Neural progenitor cell (in vitro differentiated cells): Measurements from ENCODE around the gene GLIPR1L1. TPM values are rescaled to one million over a fixed set of nuclear protein-coding genes. Genes with fewer than 3 reads are reported as not detected.

Experiments used
- DNase-seq: peaks from one replicate; pipeline ENCODE4 v3.0.0-alpha.2; 2016; ENCODE audit warnings: low spot score
- H2AFZ ChIP-seq: fragments of 200-600 bp; sonication (generic); replicated peaks from 2 replicates; pipeline ENCODE4 v1.6.1; 2016; ENCODE audit warnings: antibody characterized with exemption
- H3F3A ChIP-seq: fragments of 200-600 bp; sonication (generic); 2 replicates; pipeline ENCODE4 v1.6.1; 2016; ENCODE audit warnings: antibody characterized with exemption, low read depth
- H3K27ac ChIP-seq: fragments of 200-600 bp; sonication (generic); 2 replicates; pipeline ENCODE4 v1.5.1; 2016; ENCODE audit warnings: mild to moderate bottlenecking
- H3K27me3 ChIP-seq: fragments of 200-600 bp; sonication (generic); 2 replicates; pipeline ENCODE4 v1.6.1; 2016; ENCODE audit warnings: mild to moderate bottlenecking, moderate library complexity
- H3K36me3 ChIP-seq: fragments of 200-600 bp; sonication (generic); 2 replicates; pipeline ENCODE4 v1.5.1; 2016
- H3K4me1 ChIP-seq: fragments of 200-600 bp; sonication (generic); 2 replicates; pipeline ENCODE4 v1.6.1; 2016; ENCODE audit warnings: mixed run types
- H3K4me2 ChIP-seq: fragments of 200-600 bp; sonication (generic); 2 replicates; pipeline ENCODE4 v1.6.1; 2016
- H3K4me3 ChIP-seq: fragments of 200-600 bp; sonication (generic); 2 replicates; pipeline ENCODE4 v1.5.1; 2016
- H3K79me2 ChIP-seq: fragments of 200-600 bp; sonication (generic); 2 replicates; pipeline ENCODE4 v1.6.1; 2016; ENCODE audit warnings: low read depth
- H3K9ac ChIP-seq: fragments of 200-600 bp; sonication (generic); 2 replicates; pipeline ENCODE4 v1.6.1; 2016
- H3K9me3 ChIP-seq: fragments of 200-600 bp; sonication (generic); 2 replicates; pipeline ENCODE4 v1.5.1; 2016; ENCODE audit warnings: low read depth
- H4K20me1 ChIP-seq: fragments of 200-600 bp; sonication (generic); 2 replicates; pipeline ENCODE4 v1.6.1; 2016; ENCODE audit warnings: low read depth
- H3K27ac Mint-ChIP-seq: 3 replicates; pipeline ENCODE4 v1.8.0; 2021; ENCODE audit warnings: mixed read lengths
- H3K27me3 Mint-ChIP-seq: 2 replicates; pipeline ENCODE4 v1.8.0; 2022; ENCODE audit warnings: low read depth, mild to moderate bottlenecking, inconsistent platforms, moderate library complexity, mixed read lengths; ENCODE audit not compliant: insufficient read depth
- H3K36me3 Mint-ChIP-seq: 3 replicates; pipeline ENCODE4 v1.8.0; 2021; ENCODE audit warnings: mixed read lengths
- H3K4me1 Mint-ChIP-seq: 3 replicates; pipeline ENCODE4 v1.8.0; 2021; ENCODE audit warnings: mixed read lengths
- H3K4me3 Mint-ChIP-seq: 3 replicates; pipeline ENCODE4 v1.8.0; 2021; ENCODE audit warnings: mild to moderate bottlenecking, moderate library complexity, mixed read lengths
- H3K9me3 Mint-ChIP-seq: 3 replicates; pipeline ENCODE4 v1.8.0; 2020; ENCODE audit warnings: mixed read lengths
- CTCF ChIP-seq: fragments of 200-600 bp; sonication (generic); IDR thresholded peaks from 2 replicates; pipeline ENCODE4 v1.5.1; 2017; ENCODE audit warnings: antibody characterized with exemption, mild to moderate bottlenecking
- EZH2 ChIP-seq: fragments of 200-600 bp; sonication (generic); IDR thresholded peaks from 2 replicates; pipeline ENCODE4 v1.6.1; 2017; ENCODE audit warnings: antibody characterized with exemption, mild to moderate bottlenecking, moderate library complexity
- EZH2phosphoT487 ChIP-seq: fragments of 200-600 bp; sonication (generic); IDR thresholded peaks from 2 replicates; pipeline ENCODE4 v1.6.1; 2017; ENCODE audit warnings: antibody characterized with exemption
- total RNA-seq: library from RNA; depleted of rRNA; stranded (reverse); fragments of >200 nt; gene quantifications from 2 replicates; pipeline ENCODE4 v1.2.3, GENCODE V29; 2015; ENCODE audit warnings: low replicate concordance

Gene GLIPR1L1
- total RNA-seq, 1 donor from 2014 or later, result not detected

GRCh38 chr12:75291014-75291413 is 43.5 kb upstream of the GLIPR1L1 start:
- Mint-ChIP-seq H3K4me1 (no peaks in the 10 kb centered on the region), H3K27me3 (no peaks in the 10 kb centered on the region), H3K36me3 (no peaks in the 10 kb centered on the region), H3K9me3 (no peaks in the 10 kb centered on the region), H3K4me3 (no peak overlapping the region), H3K27ac (no peak overlapping the region)
- no peak for DNase-seq
- H3K27ac ChIP-seq, result no peak overlapping the region
- TF ChIP-seq EZH2 (no peak), CTCF (no peak), EZH2phosphoT487 (no peak)
- H3F3A ChIP-seq, result no peaks in the 10 kb centered on the region
- H3K27me3 ChIP-seq, result no peaks in the 10 kb centered on the region
- no peak overlapping the region for H3K4me3 ChIP-seq
- no peak overlapping the region for H3K4me2 ChIP-seq
- H3K79me2 ChIP-seq, result no peaks in the 10 kb centered on the region
- no peak overlapping the region for H3K9ac ChIP-seq
- H4K20me1 ChIP-seq, result no peaks in the 10 kb centered on the region
- no peaks in the 10 kb centered on the region for H3K9me3 ChIP-seq
- H2AFZ ChIP-seq, result no peak overlapping the region
- no peaks in the 10 kb centered on the region for H3K4me1 ChIP-seq
- no peaks in the 10 kb centered on the region for H3K36me3 ChIP-seq

GRCh38 chr12:75294336-75294735 is 40.1 kb upstream of the GLIPR1L1 start:
- Mint-ChIP-seq H3K36me3 (no peaks in the 10 kb centered on the region), H3K27ac (no peak overlapping the region), H3K4me3 (no peak overlapping the region), H3K4me1 (no peaks in the 10 kb centered on the region), H3K9me3 (no peaks in the 10 kb centered on the region), H3K27me3 (no peaks in the 10 kb centered on the region)
- Histone ChIP-seq H2AFZ (no peak overlapping the region), H3K4me3 (no peak overlapping the region), H3K9ac (no peak overlapping the region), H3K9me3 (no peaks in the 10 kb centered on the region), H3K27ac (no peak overlapping the region), H3K4me1 (no peaks in the 10 kb centered on the region), H3F3A (no peaks in the 10 kb centered on the region), H3K36me3 (no peaks in the 10 kb centered on the region), H3K79me2 (no peaks in the 10 kb centered on the region), H3K4me2 (no peak overlapping the region), H4K20me1 (no peaks in the 10 kb centered on the region), H3K27me3 (no peaks in the 10 kb centered on the region)
- TF ChIP-seq CTCF (no peak), EZH2 (no peak), EZH2phosphoT487 (no peak)
- no peak for DNase-seq

- no peaks in the 10 kb centered on the region for H4K20me1 ChIP-seq
- H3K9me3 Mint-ChIP-seq, result no peaks in the 10 kb centered on the region
- H3K27ac ChIP-seq, result no peak overlapping the region
- no peaks in the 10 kb centered on the region for H3F3A ChIP-seq
- no peak for DNase-seq
- no peaks in the 10 kb centered on the region for H3K27me3 Mint-ChIP-seq
- H3K27ac Mint-ChIP-seq, result no peak overlapping the region
- H3K79me2 ChIP-seq, result no peaks in the 10 kb centered on the region
- no peaks in the 10 kb centered on the region for H3K4me1 ChIP-seq
- H3K4me3 ChIP-seq, result no peak overlapping the region
- no peak overlapping the region for H2AFZ ChIP-seq
- H3K27me3 ChIP-seq, result no peaks in the 10 kb centered on the region
- H3K4me1 Mint-ChIP-seq, result no peaks in the 10 kb centered on the region
- no peaks in the 10 kb centered on the region for H3K9me3 ChIP-seq
- TF ChIP-seq EZH2 (no peak), EZH2phosphoT487 (no peak), CTCF (no peak)
- H3K36me3 Mint-ChIP-seq, result no peaks in the 10 kb centered on the region
- H3K4me3 Mint-ChIP-seq, result no peak overlapping the region
- no peaks in the 10 kb centered on the region for H3K36me3 ChIP-seq
- no peak overlapping the region for H3K4me2 ChIP-seq
- H3K9ac ChIP-seq, result no peak overlapping the region
Measured at GRCh38 chr12:75294797-75295196, 39.7 kb upstream of the GLIPR1L1 start.
